Coronary artery (tissue), 2 donors: ENCODE data around the gene CCDC171.
A peak's percentile ranks its signal among the peaks of the same experiment; 100 is the strongest.

Experiments used
- DNase-seq: peaks from one replicate; pipeline ENCODE4 v3.0.0-alpha.2; 2017; ENCODE audit warnings: low spot score
- H3K27ac ChIP-seq, 2 donors: fragments of 200-600 bp; sonication (generic); one replicate each; pipeline ENCODE4 v1.5.1; 2016 to 2019
- H3K4me3 ChIP-seq: fragments of 200-600 bp; sonication (generic); 2 replicates; pipeline ENCODE4 v1.5.1; 2016; ENCODE audit warnings: mild to moderate bottlenecking, moderate library complexity
- CTCF ChIP-seq: fragments of 200-600 bp; sonication (generic); IDR thresholded peaks from one replicate; pipeline ENCODE4 v1.5.1; 2019; ENCODE audit warnings: antibody characterized with exemption

The CCDC171 gene

GRCh38 chr9:15856591-15856990 is 303.7 kb downstream of the CCDC171 start:
- H3K27ac ChIP-seq: no peak overlapping the region
- no peak for TF ChIP-seq CTCF
- no peak for DNase-seq
- H3K4me3 ChIP-seq: no peak overlapping the region

- Histone ChIP-seq H3K4me3 (no peak overlapping the region), H3K27ac (no peak overlapping the region)
- TF ChIP-seq CTCF: no peak
- no peak for DNase-seq
Observed at GRCh38 chr9:15867334-15867733, 314.5 kb downstream of the CCDC171 start.

- H3K27ac ChIP-seq: no peak overlapping the region
- no peak for TF ChIP-seq CTCF
- DNase-seq: no peak
- H3K4me3 ChIP-seq: no peak overlapping the region
Observed at GRCh38 chr9:15867988-15868387, 315.1 kb downstream of the CCDC171 start.

GRCh38 chr9:15873573-15874177 is 320.8 kb downstream of the CCDC171 start:
- Histone ChIP-seq H3K4me3 (no peak overlapping the region), H3K27ac (no peak overlapping the region)
- TF ChIP-seq CTCF: peak; percentile 49
- no peak for DNase-seq

- H3K4me3 ChIP-seq: no peak overlapping the region
- no peak for DNase-seq
Observed at GRCh38 chr9:15882328-15882727, 329.5 kb downstream of the CCDC171 start.

GRCh38 chr9:15882883-15883282 is 330.0 kb downstream of the CCDC171 start:
- TF ChIP-seq CTCF: no peak
- Histone ChIP-seq H3K4me3 (no peak overlapping the region), H3K27ac (no peak overlapping the region)
- no peak for DNase-seq

More at GRCh38 chr9:15882328-15882727, 329.5 kb downstream of the CCDC171 start:
- TF ChIP-seq CTCF: no peak
- no peak overlapping the region for H3K27ac ChIP-seq

GRCh38 chr9:15885464-15885863 is 332.6 kb downstream of the CCDC171 start:
- no peak for DNase-seq
- TF ChIP-seq CTCF: no peak
- no peak overlapping the region for H3K4me3 ChIP-seq

More at GRCh38 chr9:15885464-15885863, 332.6 kb downstream of the CCDC171 start:
- H3K27ac ChIP-seq: no peak overlapping the region
